ENCODE measurements around the gene LPAR2.

- no peak for TF ChIP-seq POLR2AphosphoS5 (IDR thresholded peaks at IDR 0.05; ENCODE audit: low read depth, low read length)
- no peak; the same call in 1 of the 2 replicates for TF ChIP-seq POLR2A (IDR thresholded peaks at IDR 0.05; ENCODE audit: low read depth, low read length)
- TF ChIP-seq TAF1 (IDR thresholded peaks at IDR 0.05; ENCODE audit: borderline replicate concordance, low read depth, low read length), result no peak
These were observed 27.8 kb upstream of the LPAR2 start for GRCh38 chr19:19655641-19656343.
